ENCODE results near the gene FGD3. TPM values are rescaled to one million over a fixed set of nuclear protein-coding genes. Genes with fewer than 3 reads are reported as not detected.
A peak's percentile ranks its signal among the peaks of the same experiment; 100 is the strongest.
"Not testable (repeated sequence)": the region's sequence is repeated elsewhere in the genome, so short reads cannot be mapped to it uniquely, and the experiment has no call there.

Gene FGD3
- 1 to 10 TPM; 1.7 to 3.1 (median 2.4) TPM for total RNA-seq
- long read RNA-seq, result 0 reads

- no peak within 1 kb of the TSS for H3K27ac ChIP-seq
- H3K4me3 ChIP-seq, result peak within 1 kb of the TSS; percentile 36 to 47 (median 38)
- H3K4me1 ChIP-seq, result peaks cover 0 to 5% (median 0%) of the 10 kb centered on the region in 4 donors
- no peaks in the 10 kb centered on the region for H3K9me3 ChIP-seq
- DNase-seq (no peak), ATAC-seq (peak; percentile 62 to 78 (median 73))
- intact Hi-C loops (cut with DNase I), result no loop called here
- H3K27me3 ChIP-seq, result no peaks in the 10 kb centered on the region
- no peaks in the 10 kb centered on the region for H3K36me3 ChIP-seq
- TF ChIP-seq POLR2A (IDR thresholded peaks at IDR 0.05) (no peak), CTCF (IDR thresholded peaks at IDR 0.05) (no peak)
- WGBS (ENCODE audit: insufficient coverage, low coverage, low lambda C conversion rate, missing lambda C conversion rate), result 8% methylated on average over 15 of the region's 36 CpGs
Measured at GRCh38 chr9:92947268-92948037, at the start of gene FGD3. Gene FGD3 (plus strand): TSS chr9:92947523. CDS start chr9:92976257, 28,734 bp downstream.

GRCh38 chr9:92905137-92905536, 42.2 kb upstream of the FGD3 start:
- H3K27me3 ChIP-seq; DNase-seq; H3K36me3 ChIP-seq; H3K9me3 ChIP-seq; ATAC-seq; H3K27ac ChIP-seq; H3K4me3 ChIP-seq; intact Hi-C loops (cut with DNase I); H3K4me1 ChIP-seq: not testable (repeated sequence)
- WGBS (ENCODE audit: insufficient coverage, low coverage, low lambda C conversion rate, missing lambda C conversion rate), result no CpG with 5 or more reads among the region's 6 CpGs

GRCh38 chr9:92911511-92912475, 35.5 kb upstream of the FGD3 start:
- 41% methylated on average over 11 of the region's 11 CpGs for WGBS (ENCODE audit: insufficient coverage, low coverage, low lambda C conversion rate, missing lambda C conversion rate)
- Histone ChIP-seq H3K4me1 (peaks cover 0 to 8% (median 3%) of the 10 kb centered on the region in 4 donors), H3K27ac (no peak overlapping the region), H3K36me3 (no peaks in the 10 kb centered on the region), H3K9me3 (no peaks in the 10 kb centered on the region), H3K27me3 (no peaks in the 10 kb centered on the region), H3K4me3 (no peak overlapping the region)
- TF ChIP-seq POLR2A (IDR thresholded peaks at IDR 0.05) (no peak), CTCF (IDR thresholded peaks at IDR 0.05) (no peak)
- intact Hi-C loops (cut with DNase I), result no loop called here
- ATAC-seq (peak; percentile 39 to 59 (median 45)), DNase-seq (no peak)

- H3K27ac ChIP-seq, result no peak overlapping the region
- no peaks in the 10 kb centered on the region for H3K27me3 ChIP-seq
- DNase-seq, result no peak
- TF ChIP-seq POLR2A (IDR thresholded peaks at IDR 0.05) (no peak), CTCF (IDR thresholded peaks at IDR 0.05) (no peak)
- H3K4me3 ChIP-seq, result no peak overlapping the region
- H3K4me1 ChIP-seq, result no peaks in the 10 kb centered on the region
- H3K9me3 ChIP-seq, result no peaks in the 10 kb centered on the region
- H3K36me3 ChIP-seq, result no peaks in the 10 kb centered on the region
- peak in 1 of 4 donors; percentile 54 for ATAC-seq
- 21% methylated on average over 2 of the region's 2 CpGs for WGBS (ENCODE audit: insufficient coverage, low coverage, low lambda C conversion rate, missing lambda C conversion rate)
- intact Hi-C loops (cut with DNase I), result no loop called here
Measured at GRCh38 chr9:92917176-92917800, 30.0 kb upstream of the FGD3 start.

Measured in right lobe of liver (tissue), 6 donors.